ENCODE results near the gene AMY2A.
"Not testable (repeated sequence)": the region's sequence is repeated elsewhere in the genome, so short reads cannot be mapped to it uniquely, and the experiment has no call there.

AMY2A gene

GRCh38 chr1:103616994-103617477, at the start of gene AMY2A:
Gene AMY2A (plus strand): TSS chr1:103617427. CDS start chr1:103617441, 14 bp downstream.
- DNase-seq (ENCODE audit: low spot score); in situ Hi-C loops (cut with MboI; ENCODE audit: low sequenced_read_pairs, unreplicated experiment): not testable (repeated sequence)

- in situ Hi-C loops (cut with MboI; ENCODE audit: low sequenced_read_pairs, unreplicated experiment) = no loop called here
- no peak for DNase-seq (ENCODE audit: low spot score)
- no peak for TF ChIP-seq CTCF (IDR thresholded peaks at IDR 0.05; ENCODE audit: borderline replicate concordance, control extremely low read depth, extremely low read depth, insufficient read depth, missing control alignments)
These were observed 47.7 kb upstream of the AMY2A start for GRCh38 chr1:103569493-103569892.

DNA sequence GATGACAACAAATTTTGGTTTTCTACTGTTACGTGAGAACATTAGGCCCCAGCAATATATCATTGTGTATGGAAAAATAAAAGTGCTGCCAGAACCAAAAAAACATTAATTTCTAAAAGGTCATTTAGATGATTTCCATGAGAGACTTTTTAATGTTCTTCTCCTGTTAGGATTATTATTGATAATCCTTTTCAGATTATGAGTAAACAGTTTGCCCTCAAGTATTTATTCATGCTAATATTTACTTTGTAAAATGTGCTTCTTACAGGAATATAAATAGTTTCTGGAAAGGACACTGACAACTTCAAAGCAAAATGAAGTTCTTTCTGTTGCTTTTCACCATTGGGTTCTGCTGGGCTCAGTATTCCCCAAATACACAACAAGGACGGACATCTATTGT, 45.9 kb upstream of the AMY2A start, which contains the start of gene AMY2B:
Gene AMY2B, plus strand, starts transcription at position 301 of the 400 bp plus-strand sequence. Its CDS starts 14 bp downstream, at position 315.
- DNase-seq (ENCODE audit: low spot score); in situ Hi-C loops (cut with MboI; ENCODE audit: low sequenced_read_pairs, unreplicated experiment): not testable (repeated sequence)

DNA sequence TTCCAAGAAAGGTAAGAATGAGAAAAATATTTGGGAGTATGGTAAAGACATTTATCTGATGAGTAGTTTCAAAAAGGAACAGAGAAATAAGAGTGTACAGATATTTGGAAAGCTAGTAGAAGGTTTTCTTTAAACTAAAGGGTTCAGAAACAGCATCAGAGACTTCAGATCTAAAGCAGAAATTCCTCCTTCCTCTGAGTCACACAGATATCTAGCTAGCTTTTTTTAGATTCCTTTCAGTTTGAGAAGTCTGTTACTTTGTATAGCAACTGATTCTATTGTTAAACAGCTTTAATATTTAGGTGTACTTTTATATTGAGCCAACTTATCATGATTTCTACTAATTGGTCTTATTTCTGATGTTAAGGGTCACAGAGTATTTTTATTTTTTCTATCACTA, 41.2 kb upstream of the AMY2A start:
- DNase-seq (ENCODE audit: low spot score) = no peak

DNA sequence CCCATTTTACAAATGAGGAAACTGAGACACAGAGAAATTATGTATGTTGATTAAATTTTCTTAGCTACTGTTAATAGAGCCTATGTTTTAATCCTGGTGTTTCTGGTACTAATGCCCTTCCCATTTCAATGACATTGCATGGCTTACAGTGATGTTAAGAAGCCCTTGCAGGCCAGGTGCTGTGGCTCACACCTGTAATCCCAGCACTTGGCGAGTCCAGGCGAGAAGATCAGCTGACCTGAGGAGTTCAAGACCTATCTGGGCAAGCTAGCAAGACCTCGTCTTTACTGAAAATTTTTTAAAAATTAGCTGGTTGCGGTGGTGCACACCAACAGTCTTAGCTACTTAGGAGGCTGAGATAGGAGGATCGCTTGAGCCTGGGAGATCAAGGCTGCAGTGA, 40.4 kb upstream of the AMY2A start:
- in situ Hi-C loops (cut with MboI; ENCODE audit: low sequenced_read_pairs, unreplicated experiment); DNase-seq (ENCODE audit: low spot score): not testable (repeated sequence)

More for the DNA sequence above, 41.2 kb upstream of the AMY2A start:
- in situ Hi-C loops (cut with MboI; ENCODE audit: low sequenced_read_pairs, unreplicated experiment) = no loop called here
- no peak for TF ChIP-seq CTCF (IDR thresholded peaks at IDR 0.05; ENCODE audit: borderline replicate concordance, control extremely low read depth, extremely low read depth, insufficient read depth, missing control alignments)

DNA sequence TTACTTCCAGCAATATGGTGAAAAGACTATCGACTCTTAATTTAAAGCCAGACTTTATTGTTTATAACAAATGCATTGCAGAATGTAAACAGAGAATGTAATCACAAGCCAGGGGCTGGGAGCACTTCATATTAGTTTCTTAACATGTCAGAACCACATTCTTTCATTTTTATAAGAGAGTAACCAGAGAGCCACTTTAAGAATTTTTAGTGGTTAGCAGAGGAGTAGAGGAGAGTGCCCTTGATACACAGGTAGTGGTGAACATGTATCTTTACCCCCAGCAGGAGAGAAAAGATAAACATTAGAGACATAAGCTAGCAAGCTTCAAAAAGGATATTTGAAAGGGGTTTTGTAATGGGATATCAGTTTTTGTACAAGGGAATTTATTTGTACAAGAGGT, 34.8 kb upstream of the AMY2A start:
- no peak for TF ChIP-seq CTCF (IDR thresholded peaks at IDR 0.05; ENCODE audit: borderline replicate concordance, control extremely low read depth, extremely low read depth, insufficient read depth, missing control alignments)
- no peak for DNase-seq (ENCODE audit: low spot score)
- in situ Hi-C loops (cut with MboI; ENCODE audit: low sequenced_read_pairs, unreplicated experiment) = no loop called here

DNA sequence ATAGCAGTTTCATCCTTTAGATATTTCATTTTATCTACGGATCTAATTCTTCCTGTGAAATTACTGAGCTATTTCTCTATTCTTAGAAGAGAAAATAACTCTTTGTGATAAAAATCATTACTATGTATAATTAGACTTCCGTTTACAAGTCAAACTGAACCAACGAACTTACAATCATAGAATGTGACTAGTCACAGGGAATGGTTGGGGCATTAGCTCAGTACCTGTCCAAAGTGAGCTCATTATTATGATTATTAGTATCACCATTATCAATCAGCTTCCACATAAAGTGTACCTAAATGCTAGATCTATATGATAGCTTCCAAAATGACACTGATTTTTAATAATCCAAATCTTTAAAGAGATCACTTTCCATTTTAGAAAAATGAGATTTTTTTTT, 33.3 kb upstream of the AMY2A start:
- TF ChIP-seq CTCF (IDR thresholded peaks at IDR 0.05; ENCODE audit: borderline replicate concordance, control extremely low read depth, extremely low read depth, insufficient read depth, missing control alignments) = no peak
- DNase-seq (ENCODE audit: low spot score) = no peak
- in situ Hi-C loops (cut with MboI; ENCODE audit: low sequenced_read_pairs, unreplicated experiment) = no loop called here

DNA sequence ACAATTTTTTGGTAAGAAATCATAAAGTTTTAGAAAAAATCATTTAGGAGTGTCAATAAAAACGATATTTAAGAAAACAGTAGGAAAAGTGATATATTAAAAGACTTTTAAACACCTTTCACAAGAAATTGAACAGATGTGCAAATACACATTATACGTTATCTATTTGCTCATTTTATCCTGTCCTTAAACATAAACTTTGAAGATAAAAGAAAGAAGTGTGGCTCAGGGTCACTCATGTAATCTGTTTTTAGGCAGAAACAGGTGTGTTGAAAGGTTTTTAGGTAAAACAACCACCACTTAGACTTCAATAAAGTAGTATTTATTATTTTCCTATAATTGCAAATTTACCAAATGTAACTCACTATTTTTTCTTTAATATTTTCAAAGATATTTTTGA, 32.7 kb upstream of the AMY2A start:
- in situ Hi-C loops (cut with MboI; ENCODE audit: low sequenced_read_pairs, unreplicated experiment) = no loop called here
- DNase-seq (ENCODE audit: low spot score) = no peak
- TF ChIP-seq CTCF (IDR thresholded peaks at IDR 0.05; ENCODE audit: borderline replicate concordance, control extremely low read depth, extremely low read depth, insufficient read depth, missing control alignments) = no peak

DNA sequence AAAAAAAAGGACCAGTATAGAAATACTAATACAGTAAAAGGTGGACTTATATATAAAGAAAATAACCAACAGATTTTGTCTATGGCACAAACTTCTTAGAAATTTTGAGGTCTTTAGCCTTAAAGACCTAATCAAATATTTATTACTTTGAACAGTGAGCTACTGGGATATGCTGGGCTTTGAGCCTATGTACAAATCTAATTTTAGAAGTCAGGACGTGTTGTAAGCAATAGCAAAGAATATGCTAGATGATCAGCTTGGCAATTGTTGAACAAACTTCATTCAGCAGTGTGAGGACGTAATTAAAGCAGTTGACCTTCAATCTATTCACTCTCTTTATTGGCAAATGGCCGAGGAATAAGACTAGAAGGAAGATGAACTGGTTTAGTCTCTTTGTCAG, 14.5 kb upstream of the AMY2A start:
- in situ Hi-C loops (cut with MboI; ENCODE audit: low sequenced_read_pairs, unreplicated experiment); DNase-seq (ENCODE audit: low spot score): not testable (repeated sequence)
